SK-N-SH (cell line): ENCODE data around the gene TMEM106C. TPM values are rescaled to one million over a fixed set of nuclear protein-coding genes. Genes with fewer than 3 reads are reported as not detected.
A peak's percentile ranks its signal among the peaks of the same experiment; 100 is the strongest.

Source experiments
- CTCF ChIA-PET: fragments of 300-600, 350-600 bp; formaldehyde crosslinking; extraction: SDS; loops from one replicate; lab custom pipeline; 2021; lab: Yijun Ruan, JAX
- POLR2A ChIA-PET: fragments of 350-600 bp; sonication (Branson Sonifier 250); formaldehyde crosslinking; extraction: SDS; loops from one replicate; lab custom pipeline; 2020; ENCODE audit warnings: antibody characterized with exemption, inconsistent platforms; lab: Yijun Ruan, JAX
- DNase-seq: peaks from one replicate; pipeline ENCODE4 v3.0.0; 2012
- H2AFZ ChIP-seq: fragments of 200-600 bp; sonication (generic); 2 replicates; pipeline ENCODE4 v1.8.1; 2016; ENCODE audit warnings: antibody characterized with exemption, mild to moderate bottlenecking, low read depth
- H3F3A ChIP-seq: fragments of 200-600 bp; sonication (generic); replicated peaks from 2 replicates; pipeline ENCODE3; 2016; ENCODE audit warnings: antibody characterized with exemption, mild to moderate bottlenecking; ENCODE audit not compliant: insufficient read depth
- H3K27ac ChIP-seq, 2 experiments: fragments of 200-500 bp in 1 of 2; fragments of 200-600 bp in 1 of 2; sonication (Bioruptor generic) in 1 of 2; sonication (generic), shearing (Covaris generic) in 1 of 2; 2 replicates each; pipeline versions ENCODE4 v1.5.1 to v1.6.1; 2014 to 2016; ENCODE audit warnings: low read depth in 2 of 2, inconsistent platforms in 1 of 2, low read length in 1 of 2, mild to moderate bottlenecking in 1 of 2, mixed read lengths in 1 of 2
- H3K27me3 ChIP-seq: fragments of 200-600 bp; sonication (generic), shearing (Covaris generic); 2 replicates; pipeline ENCODE4 v1.6.1; 2016; ENCODE audit warnings: mixed run types; ENCODE audit not compliant: insufficient read depth
- H3K36me3 ChIP-seq, 2 experiments: fragments of 200-500 bp in 1 of 2; fragments of 200-600 bp in 1 of 2; sonication (Bioruptor generic) in 1 of 2; sonication (generic) in 1 of 2; replicated peaks in 1 of 2; 2 replicates each; pipeline versions ENCODE3 to v1.5.1; 2014 to 2016; ENCODE audit warnings: low read length in 1 of 2, mild to moderate bottlenecking in 1 of 2; ENCODE audit not compliant: insufficient read depth in 2 of 2, control insufficient read depth in 1 of 2
- H3K4me1 ChIP-seq, 2 experiments: fragments of 200-500 bp in 1 of 2; fragments of 200-600 bp in 1 of 2; sonication (Bioruptor generic) in 1 of 2; sonication (generic), shearing (Covaris generic) in 1 of 2; 2 replicates each; pipeline versions ENCODE4 v1.5.1 to v1.6.1; 2014 to 2016; ENCODE audit warnings: low read depth in 1 of 2, low read length in 1 of 2, mixed run types in 1 of 2; ENCODE audit not compliant: insufficient read depth in 2 of 2, control insufficient read depth in 1 of 2
- H3K4me2 ChIP-seq: fragments of 200-600 bp; sonication (generic), shearing (Covaris generic); 2 replicates; pipeline ENCODE4 v1.6.1; 2017; ENCODE audit warnings: mixed run types
- H3K4me3 ChIP-seq, 2 experiments: fragments of 200-500 bp in 1 of 2; fragments of 200-600 bp in 1 of 2; sonication (Bioruptor generic) in 1 of 2; sonication (generic), shearing (Covaris generic) in 1 of 2; 2 replicates each; pipeline versions ENCODE4 v1.5.1 to v1.8.1; 2014 to 2016; ENCODE audit warnings: low read depth in 2 of 2, inconsistent platforms in 1 of 2, low read length in 1 of 2, mild to moderate bottlenecking in 1 of 2, mixed read lengths in 1 of 2, moderate library complexity in 1 of 2
- H3K79me2 ChIP-seq: fragments of 200-600 bp; sonication (generic); 2 replicates; pipeline ENCODE4 v1.8.1; 2017; ENCODE audit warnings: mild to moderate bottlenecking; ENCODE audit not compliant: insufficient read depth
- H3K9ac ChIP-seq: fragments of 200-600 bp; sonication (generic); 2 replicates; pipeline ENCODE4 v1.6.1; 2017; ENCODE audit warnings: mixed run types
- H3K9me2 ChIP-seq: fragments of 200-600 bp; sonication (generic); 2 replicates; pipeline ENCODE4 v1.6.1; 2017; ENCODE audit warnings: mixed run types
- H3K9me3 ChIP-seq: fragments of 200-600 bp; sonication (generic); 2 replicates; pipeline ENCODE4 v1.6.1; 2017; ENCODE audit warnings: mixed run types, mild to moderate bottlenecking, moderate library complexity
- H4K20me1 ChIP-seq: fragments of 200-600 bp; sonication (generic); 2 replicates; pipeline ENCODE4 v1.6.1; 2017; ENCODE audit warnings: mild to moderate bottlenecking, mixed run types; ENCODE audit not compliant: insufficient read depth
- EP300 ChIP-seq, 2 experiments: IDR thresholded peaks; 2 replicates each; pipeline versions ENCODE4 v1.4.0 to v1.6.1; 2012; ENCODE audit warnings: borderline replicate concordance in 1 of 2, low read depth in 1 of 2, low read length in 1 of 2
- FOSL2 ChIP-seq: IDR thresholded peaks from 2 replicates; pipeline ENCODE4 v1.4.0; 2012; ENCODE audit warnings: low read depth, mild to moderate bottlenecking, moderate library complexity, borderline replicate concordance
- FOXM1 ChIP-seq: IDR thresholded peaks from 2 replicates; pipeline ENCODE4 v1.4.0; 2012; ENCODE audit warnings: low read depth, mild to moderate bottlenecking
- GATA2 ChIP-seq: sonication (generic); formaldehyde crosslinking; IDR thresholded peaks from 2 replicates; pipeline ENCODE4 v1.5.0; 2020; ENCODE audit warnings: mild to moderate bottlenecking, missing genetic modification reagents
- JUND ChIP-seq: IDR thresholded peaks from 2 replicates; pipeline ENCODE4 v1.4.0; 2012
- MEF2A ChIP-seq: IDR thresholded peaks from 2 replicates; pipeline ENCODE4 v1.4.0; 2012; ENCODE audit warnings: low read depth, borderline replicate concordance
- MXI1 ChIP-seq: IDR thresholded peaks from 2 replicates; pipeline ENCODE4 v1.6.1; 2012; ENCODE audit warnings: mild to moderate bottlenecking, low read depth, low read length, improper control_type of control experiment
- NRF1 ChIP-seq: IDR thresholded peaks from 2 replicates; pipeline ENCODE4 v1.6.1; 2012; ENCODE audit warnings: low read depth, mild to moderate bottlenecking, low read length
- POLR2AphosphoS5 ChIP-seq: IDR thresholded peaks from 2 replicates; pipeline ENCODE4 v1.6.1; 2012; ENCODE audit warnings: low read depth, low read length
- RAD21 ChIP-seq: IDR thresholded peaks from 2 replicates; pipeline ENCODE4 v1.6.1; 2012; ENCODE audit warnings: mild to moderate bottlenecking, low read length
- RXRA ChIP-seq: IDR thresholded peaks from 2 replicates; pipeline ENCODE4 v1.4.0; 2012; ENCODE audit warnings: low read depth, mild to moderate bottlenecking, borderline replicate concordance
- TAF1 ChIP-seq: IDR thresholded peaks from 2 replicates; pipeline ENCODE4 v1.6.1; 2012; ENCODE audit warnings: low read depth, mild to moderate bottlenecking, low read length, moderate library complexity, borderline replicate concordance
- TCF12 ChIP-seq: IDR thresholded peaks from 2 replicates; pipeline ENCODE4 v1.4.0; 2012
- YY1 ChIP-seq: IDR thresholded peaks from 2 replicates; pipeline ENCODE4 v1.4.0; 2012; ENCODE audit warnings: low read depth, mild to moderate bottlenecking
- WGBS: methylation state at CpG from one replicate; pipeline ENCODE4 v1.1.6; 2017; ENCODE audit warnings: low lambda C conversion rate; 5-methylcytosine and 5-hydroxymethylcytosine counted together
- polyA plus RNA-seq, 3 experiments: library from polyadenylated mRNA; depleted of rRNA; stranded (reverse); fragments of >200 nt; gene quantifications; 2 replicates each; pipeline ENCODE4 v1.2.3, GENCODE V29; 2012
- TF ChIP-seq, protein P1 (sequence below): fragments of 150-350 bp; IDR thresholded peaks from 2 replicates; pipeline ENCODE4 v1.6.1; 2016; ENCODE audit warnings: mild to moderate bottlenecking, low read depth, low read length
- TF ChIP-seq, protein P2 (sequence below): IDR thresholded peaks from 2 replicates; pipeline ENCODE4; 2012
- TF ChIP-seq, protein P3 (sequence below): IDR thresholded peaks from 2 replicates; pipeline ENCODE4 v1.6.1; 2012; ENCODE audit warnings: mild to moderate bottlenecking, low read depth, low read length, moderate library complexity

TMEM106C gene
- polyA plus RNA-seq, 1 of the 3 experiments (the other 2 are of a cell fraction), result 133 TPM

- H3K79me2 ChIP-seq, result no peaks in the 10 kb centered on the region
- no peaks in the 10 kb centered on the region for H3K36me3 ChIP-seq
- H3K9me3 ChIP-seq, result no peaks in the 10 kb centered on the region
- no peak for TF ChIP-seq FOSL2
- no peak for TF ChIP-seq MEF2A
- no peak for TF ChIP-seq POLR2AphosphoS5
- TF ChIP-seq EP300 (IDR thresholded peaks at IDR 0.05; ENCODE audit: borderline replicate concordance in 1 of 2, low read depth in 1 of 2, low read length in 1 of 2), result no peak
- no peak for TF ChIP-seq GATA2 (CRISPR knock-in tag)
- TF ChIP-seq TAF1, result no peak
- TF ChIP-seq, protein P1, sequence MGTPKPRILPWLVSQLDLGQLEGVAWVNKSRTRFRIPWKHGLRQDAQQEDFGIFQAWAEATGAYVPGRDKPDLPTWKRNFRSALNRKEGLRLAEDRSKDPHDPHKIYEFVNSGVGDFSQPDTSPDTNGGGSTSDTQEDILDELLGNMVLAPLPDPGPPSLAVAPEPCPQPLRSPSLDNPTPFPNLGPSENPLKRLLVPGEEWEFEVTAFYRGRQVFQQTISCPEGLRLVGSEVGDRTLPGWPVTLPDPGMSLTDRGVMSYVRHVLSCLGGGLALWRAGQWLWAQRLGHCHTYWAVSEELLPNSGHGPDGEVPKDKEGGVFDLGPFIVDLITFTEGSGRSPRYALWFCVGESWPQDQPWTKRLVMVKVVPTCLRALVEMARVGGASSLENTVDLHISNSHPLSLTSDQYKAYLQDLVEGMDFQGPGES, result no peak
- no peak for TF ChIP-seq TCF12
- no peak for TF ChIP-seq YY1
- no peak for TF ChIP-seq FOXM1
- no peak for TF ChIP-seq RXRA
- TF ChIP-seq, protein P2, sequence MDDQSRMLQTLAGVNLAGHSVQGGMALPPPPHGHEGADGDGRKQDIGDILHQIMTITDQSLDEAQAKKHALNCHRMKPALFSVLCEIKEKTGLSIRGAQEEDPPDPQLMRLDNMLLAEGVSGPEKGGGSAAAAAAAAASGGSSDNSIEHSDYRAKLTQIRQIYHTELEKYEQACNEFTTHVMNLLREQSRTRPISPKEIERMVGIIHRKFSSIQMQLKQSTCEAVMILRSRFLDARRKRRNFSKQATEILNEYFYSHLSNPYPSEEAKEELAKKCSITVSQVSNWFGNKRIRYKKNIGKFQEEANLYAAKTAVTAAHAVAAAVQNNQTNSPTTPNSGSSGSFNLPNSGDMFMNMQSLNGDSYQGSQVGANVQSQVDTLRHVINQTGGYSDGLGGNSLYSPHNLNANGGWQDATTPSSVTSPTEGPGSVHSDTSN, result no peak
- TF ChIP-seq, protein P3, sequence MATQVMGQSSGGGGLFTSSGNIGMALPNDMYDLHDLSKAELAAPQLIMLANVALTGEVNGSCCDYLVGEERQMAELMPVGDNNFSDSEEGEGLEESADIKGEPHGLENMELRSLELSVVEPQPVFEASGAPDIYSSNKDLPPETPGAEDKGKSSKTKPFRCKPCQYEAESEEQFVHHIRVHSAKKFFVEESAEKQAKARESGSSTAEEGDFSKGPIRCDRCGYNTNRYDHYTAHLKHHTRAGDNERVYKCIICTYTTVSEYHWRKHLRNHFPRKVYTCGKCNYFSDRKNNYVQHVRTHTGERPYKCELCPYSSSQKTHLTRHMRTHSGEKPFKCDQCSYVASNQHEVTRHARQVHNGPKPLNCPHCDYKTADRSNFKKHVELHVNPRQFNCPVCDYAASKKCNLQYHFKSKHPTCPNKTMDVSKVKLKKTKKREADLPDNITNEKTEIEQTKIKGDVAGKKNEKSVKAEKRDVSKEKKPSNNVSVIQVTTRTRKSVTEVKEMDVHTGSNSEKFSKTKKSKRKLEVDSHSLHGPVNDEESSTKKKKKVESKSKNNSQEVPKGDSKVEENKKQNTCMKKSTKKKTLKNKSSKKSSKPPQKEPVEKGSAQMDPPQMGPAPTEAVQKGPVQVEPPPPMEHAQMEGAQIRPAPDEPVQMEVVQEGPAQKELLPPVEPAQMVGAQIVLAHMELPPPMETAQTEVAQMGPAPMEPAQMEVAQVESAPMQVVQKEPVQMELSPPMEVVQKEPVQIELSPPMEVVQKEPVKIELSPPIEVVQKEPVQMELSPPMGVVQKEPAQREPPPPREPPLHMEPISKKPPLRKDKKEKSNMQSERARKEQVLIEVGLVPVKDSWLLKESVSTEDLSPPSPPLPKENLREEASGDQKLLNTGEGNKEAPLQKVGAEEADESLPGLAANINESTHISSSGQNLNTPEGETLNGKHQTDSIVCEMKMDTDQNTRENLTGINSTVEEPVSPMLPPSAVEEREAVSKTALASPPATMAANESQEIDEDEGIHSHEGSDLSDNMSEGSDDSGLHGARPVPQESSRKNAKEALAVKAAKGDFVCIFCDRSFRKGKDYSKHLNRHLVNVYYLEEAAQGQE, result no peak
- no peak for TF ChIP-seq MXI1
- TF ChIP-seq JUND, result no peak
- no peak for TF ChIP-seq RAD21
- TF ChIP-seq NRF1, result no peak
- H3K27ac ChIP-seq, result no peak overlapping the region
- CTCF ChIA-PET, result interaction anchor here (0.6 to 2.1 kb wide), 11 partner anchors 8 to 616 kb away, joined by 3 to 7 read pairs (median 4); partner anchors contain the start of gene TMEM106C
- peaks cover 94% of the 10 kb centered on the region for H3K27me3 ChIP-seq
- H3K4me3 ChIP-seq, result peak overlapping the region; percentile 54 to 66
- H2AFZ ChIP-seq, result peak overlapping the region; percentile 85
- H3K4me1 ChIP-seq, result peaks cover 5 to 35% of the 10 kb centered on the region in 2 experiments; a peak in 1 of 4 replicates
- POLR2A ChIA-PET, result interaction anchor here (1.3 kb wide), 1 partner anchor 11 kb away, joined by 5 read pairs; no protein-coding TSS in a partner anchor
- H3K9me2 ChIP-seq, result no peaks in the 10 kb centered on the region
- no peaks in the 10 kb centered on the region for H4K20me1 ChIP-seq
- H3F3A ChIP-seq, result no peaks in the 10 kb centered on the region
- peak; percentile 53 for DNase-seq
- no peak overlapping the region for H3K9ac ChIP-seq
- WGBS, result 6% methylated on average over 13 of the region's 13 CpGs
- peak overlapping the region; percentile 95 for H3K4me2 ChIP-seq
These were observed 39.0 kb downstream of the TMEM106C start for GRCh38 chr12:48002414-48002730.
